ENCODE data around the gene LRP3. TPM values are rescaled to one million over a fixed set of nuclear protein-coding genes. Genes with fewer than 3 reads are reported as not detected.

LRP3 gene
- total RNA-seq (2014; rRNA removed) (20.4 and 25.9 TPM in 2 replicates), Bru-seq, nascent RNA (percentile 32 among the genes with signal in this experiment), BruChase-seq, experiment 1, labeled RNA remaining after a 6-hour chase (percentile 30 among the genes with signal in this experiment), BruChase-seq, experiment 2, labeled RNA remaining after a 2-hour chase (percentile 34 among the genes with signal in this experiment)
- long read RNA-seq, transcript LRP3-201 (7 exons, 3,807 nt), result major isoform, 43 of 69 reads
- long read RNA-seq, transcript LRP3-203 (3 exons, 3,278 nt), result minor isoform, 7 of 69 reads
- long read RNA-seq, partial matches to known transcripts, result 4 of 69 reads
- long read RNA-seq, other reads (novel, unspliced or antisense), result 15 of 69 reads

DNA sequence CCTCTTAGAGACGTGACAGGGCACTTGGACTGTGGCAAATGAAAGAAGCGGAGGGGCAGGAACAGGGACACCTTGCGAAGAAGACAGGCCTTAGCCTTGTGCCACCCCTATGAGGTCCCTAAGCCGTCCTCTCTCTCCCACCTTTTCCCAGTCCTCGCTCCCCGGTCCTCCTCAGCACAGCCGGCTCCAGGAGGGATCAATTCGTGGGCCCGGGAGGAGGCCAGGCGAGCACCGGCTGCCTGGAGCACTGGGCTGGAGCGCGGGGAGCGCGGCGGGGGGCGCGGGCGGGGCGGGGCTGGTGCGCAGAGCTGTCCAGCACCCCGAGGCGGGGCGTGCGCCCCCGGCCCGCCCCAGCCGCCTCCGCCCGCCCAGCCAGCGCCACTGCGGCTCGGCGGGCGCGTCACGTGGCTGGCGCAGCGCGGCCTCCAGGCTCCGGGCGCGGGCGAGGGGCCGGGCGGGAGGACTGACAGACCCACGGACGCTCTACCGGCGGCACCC, at the start of gene LRP3:
LRP3 (plus strand) TSS at position 466 of the 498 bp plus-strand sequence. CDS start 456 bp downstream, outside the sequence.
- DNase-seq, result peak; percentile 12
- Histone ChIP-seq H3K4me1 (ENCODE audit: insufficient read depth, low read length) (no peaks in the 10 kb centered on the region), H3K36me3 (ENCODE audit: low read depth, low read length) (no peaks in the 10 kb centered on the region), H4K20me1 (ENCODE audit: low read length) (no peaks in the 10 kb centered on the region), H3K27ac (ENCODE audit: low read length) (no peak within 1 kb of the TSS), H3K9ac (ENCODE audit: low read length) (peak within 1 kb of the TSS; percentile 53; the same call in 1 of the 2 replicates), H3K4me2 (ENCODE audit: low read length) (peak within 1 kb of the TSS; percentile 89), H2AFZ (ENCODE audit: low read length) (peak within 1 kb of the TSS; percentile 81), H3F3A (ENCODE audit: low read length, unreplicated experiment) (no peaks in the 10 kb centered on the region), H3K27me3 (ENCODE audit: low read length) (no peaks in the 10 kb centered on the region), H3K9me3 (ENCODE audit: low read length) (no peaks in the 10 kb centered on the region), H3K9me2 (replicated peaks; ENCODE audit: low read length) (no peaks in the 10 kb centered on the region), H3K4me3 (ENCODE audit: low read length) (peak within 1 kb of the TSS; percentile 72), H3K79me2 (ENCODE audit: low read length) (no peaks in the 10 kb centered on the region)
- CTCF ChIA-PET, result no interaction called here
- POLR2A ChIA-PET (ENCODE audit: unreplicated experiment), result no interaction called here
- no TSS peak for BruUV-seq (replicated peaks)
- no peak for TF ChIP-seq EZH2 (IDR thresholded peaks at IDR 0.05; ENCODE audit: low read length, unreplicated experiment)
- TF ChIP-seq EZH2phosphoT487 (IDR thresholded peaks at IDR 0.05; ENCODE audit: borderline replicate concordance, low read length), result no peak
- TF ChIP-seq CTCF (conservative IDR thresholded peaks at IDR 0.05; ENCODE audit: low read depth, low read length), result no peak
- intact Hi-C loops (cut with micrococcal nuclease), result no loop called here
- ATAC-seq, result peak; percentile 55

DNA sequence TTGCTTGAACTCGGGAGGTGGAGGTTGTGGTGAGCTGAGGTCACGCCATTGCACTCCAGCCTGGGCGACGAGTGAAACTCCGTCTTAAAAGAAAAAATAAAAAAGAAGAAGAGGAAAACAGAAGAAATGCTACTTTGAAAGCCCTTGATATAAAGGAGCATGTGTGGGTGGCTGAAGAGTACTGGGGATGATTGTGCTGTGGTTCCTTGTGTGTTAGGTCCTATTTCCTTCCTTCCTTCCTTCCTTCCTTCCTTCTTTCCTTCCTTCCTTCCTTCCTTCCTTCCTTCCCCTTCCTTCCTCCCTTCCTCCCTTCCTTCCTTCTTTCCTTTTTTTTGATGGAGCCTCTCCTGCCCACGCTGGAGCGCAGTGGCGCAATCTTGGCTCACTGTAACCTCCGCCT, 47.9 kb upstream of the LRP3 start:
- Histone ChIP-seq H4K20me1 (ENCODE audit: low read length) (no peaks in the 10 kb centered on the region), H3K79me2 (ENCODE audit: low read length) (no peaks in the 10 kb centered on the region), H3K4me2 (ENCODE audit: low read length) (no peak overlapping the region), H3K9ac (ENCODE audit: low read length) (no peak overlapping the region), H3K4me1 (ENCODE audit: insufficient read depth, low read length) (no peaks in the 10 kb centered on the region), H3K9me3 (ENCODE audit: low read length) (no peaks in the 10 kb centered on the region), H3K9me2 (replicated peaks; ENCODE audit: low read length) (no peaks in the 10 kb centered on the region), H3K4me3 (ENCODE audit: low read length) (no peak overlapping the region), H3K27ac (ENCODE audit: low read length) (no peak overlapping the region), H3F3A (ENCODE audit: low read length, unreplicated experiment) (no peaks in the 10 kb centered on the region), H3K36me3 (ENCODE audit: low read depth, low read length) (no peaks in the 10 kb centered on the region), H3K27me3 (ENCODE audit: low read length) (no peaks in the 10 kb centered on the region), H2AFZ (ENCODE audit: low read length) (no peak overlapping the region)
- intact Hi-C loops (cut with micrococcal nuclease), result no loop called here
- ChIA-PET POLR2A (ENCODE audit: unreplicated experiment) (no interaction called here), CTCF (no interaction called here)
- ATAC-seq (no peak), DNase-seq (no peak)
- no TSS peak for BruUV-seq (replicated peaks)
- TF ChIP-seq CTCF (conservative IDR thresholded peaks at IDR 0.05; ENCODE audit: low read depth, low read length) (no peak), EZH2phosphoT487 (IDR thresholded peaks at IDR 0.05; ENCODE audit: borderline replicate concordance, low read length) (no peak), EZH2 (IDR thresholded peaks at IDR 0.05; ENCODE audit: low read length, unreplicated experiment) (no peak)

- H2AFZ ChIP-seq (ENCODE audit: low read length), result no peak overlapping the region
- H4K20me1 ChIP-seq (ENCODE audit: low read length), result no peaks in the 10 kb centered on the region
- H3K27me3 ChIP-seq (ENCODE audit: low read length), result no peaks in the 10 kb centered on the region
- H3K9me2 ChIP-seq (replicated peaks; ENCODE audit: low read length), result no peaks in the 10 kb centered on the region
- H3K79me2 ChIP-seq (ENCODE audit: low read length), result no peaks in the 10 kb centered on the region
- TF ChIP-seq EZH2 (IDR thresholded peaks at IDR 0.05; ENCODE audit: low read length, unreplicated experiment) (no peak), CTCF (conservative IDR thresholded peaks at IDR 0.05; ENCODE audit: low read depth, low read length) (no peak), EZH2phosphoT487 (IDR thresholded peaks at IDR 0.05; ENCODE audit: borderline replicate concordance, low read length) (no peak)
- no TSS peak for BruUV-seq (replicated peaks)
- ChIA-PET CTCF (no interaction called here), POLR2A (ENCODE audit: unreplicated experiment) (no interaction called here)
- no peaks in the 10 kb centered on the region for H3K36me3 ChIP-seq (ENCODE audit: low read depth, low read length)
- H3K27ac ChIP-seq (ENCODE audit: low read length), result no peak overlapping the region
- no peak overlapping the region for H3K4me3 ChIP-seq (ENCODE audit: low read length)
- intact Hi-C loops (cut with micrococcal nuclease), result no loop called here
- DNase-seq, result no peak
- H3K4me1 ChIP-seq (ENCODE audit: insufficient read depth, low read length), result no peaks in the 10 kb centered on the region
- no peaks in the 10 kb centered on the region for H3F3A ChIP-seq (ENCODE audit: low read length, unreplicated experiment)
- H3K9me3 ChIP-seq (ENCODE audit: low read length), result no peaks in the 10 kb centered on the region
- no peak for ATAC-seq
- H3K4me2 ChIP-seq (ENCODE audit: low read length), result no peak overlapping the region
- no peak overlapping the region for H3K9ac ChIP-seq (ENCODE audit: low read length)
Observed at GRCh38 chr19:33147538-33147937, 46.6 kb upstream of the LRP3 start.
